Astrocyte (in vitro differentiated cells and primary cell): ENCODE data around the gene SPAG7. TPM values are rescaled to one million over a fixed set of nuclear protein-coding genes. Genes with fewer than 3 reads are reported as not detected.
A peak's percentile ranks its signal among the peaks of the same experiment; 100 is the strongest.

Experiments used
- DNase-seq: peaks from one replicate; pipeline ENCODE4 v3.0.0-alpha.2; 2010; ENCODE audit warnings: low read depth
- FAIRE-seq: peaks from 2 replicates; lab custom pipeline; 2011; peaks lifted over from hg19 to GRCh38; lab: Jason Lieb, UNC
- H2AFZ ChIP-seq: 2 replicates; pipeline ENCODE4 v1.6.0; 2012; ENCODE audit warnings: low read depth, low read length, inconsistent platforms
- H3K27ac ChIP-seq: 2 replicates; pipeline ENCODE4 v1.5.1; 2011; ENCODE audit warnings: low read depth, low read length, inconsistent platforms
- H3K27me3 ChIP-seq: 2 replicates; pipeline ENCODE4 v1.6.0; 2011; ENCODE audit warnings: low read length, inconsistent platforms; ENCODE audit not compliant: insufficient read depth
- H3K36me3 ChIP-seq: 2 replicates; pipeline ENCODE4 v1.5.1; 2011; ENCODE audit warnings: low read length, inconsistent platforms; ENCODE audit not compliant: insufficient read depth
- H3K4me1 ChIP-seq: 2 replicates; pipeline ENCODE4 v1.5.1; 2011; ENCODE audit warnings: low read length, inconsistent platforms; ENCODE audit not compliant: insufficient read depth
- H3K4me2 ChIP-seq: 2 replicates; pipeline ENCODE4 v1.6.0; 2012; ENCODE audit warnings: low read length, inconsistent platforms
- H3K4me3 ChIP-seq: 2 replicates; pipeline ENCODE4 v1.5.1; 2011; ENCODE audit warnings: low read depth, mild to moderate bottlenecking, low read length, inconsistent platforms; ENCODE audit not compliant: insufficient read depth
- H3K79me2 ChIP-seq: 2 replicates; pipeline ENCODE4 v1.6.0; 2012; ENCODE audit warnings: mild to moderate bottlenecking, low read length, inconsistent platforms; ENCODE audit not compliant: insufficient read depth
- H3K9ac ChIP-seq: 2 replicates; pipeline ENCODE4 v1.6.0; 2012; ENCODE audit warnings: mild to moderate bottlenecking, low read length, inconsistent platforms
- H3K9me3 ChIP-seq: 2 replicates; pipeline ENCODE4 v1.5.1; 2012; ENCODE audit warnings: low read depth, mild to moderate bottlenecking, low read length, inconsistent platforms; ENCODE audit not compliant: insufficient read depth
- H4K20me1 ChIP-seq: 2 replicates; pipeline ENCODE4 v1.6.0; 2012; ENCODE audit warnings: low read length, inconsistent platforms; ENCODE audit not compliant: insufficient read depth
- H3K27ac Mint-ChIP-seq: one replicate; pipeline ENCODE4 v1.8.0; 2021; ENCODE audit warnings: mild to moderate bottlenecking, mixed read lengths; ENCODE audit not compliant: unreplicated experiment
- H3K27me3 Mint-ChIP-seq: one replicate; pipeline ENCODE4 v1.8.0; 2021; ENCODE audit warnings: low read depth, mixed read lengths; ENCODE audit not compliant: unreplicated experiment
- H3K36me3 Mint-ChIP-seq: one replicate; pipeline ENCODE4 v1.8.0; 2021; ENCODE audit warnings: low read depth, mixed read lengths; ENCODE audit not compliant: unreplicated experiment
- H3K4me1 Mint-ChIP-seq: one replicate; pipeline ENCODE4 v1.8.0; 2021; ENCODE audit warnings: low read depth, mixed read lengths; ENCODE audit not compliant: unreplicated experiment
- H3K4me3 Mint-ChIP-seq: one replicate; pipeline ENCODE4 v1.8.0; 2021; ENCODE audit warnings: mild to moderate bottlenecking, moderate library complexity, mixed read lengths; ENCODE audit not compliant: unreplicated experiment
- H3K9me3 Mint-ChIP-seq: one replicate; pipeline ENCODE4 v1.8.0; 2021; ENCODE audit warnings: mild to moderate bottlenecking, mixed read lengths; ENCODE audit not compliant: unreplicated experiment
- EZH2 ChIP-seq: IDR thresholded peaks from 2 replicates; pipeline ENCODE4 v1.6.1; 2012; ENCODE audit warnings: mild to moderate bottlenecking, low read length, inconsistent platforms; ENCODE audit not compliant: insufficient read depth
- total RNA-seq: library from RNA; stranded (reverse); gene quantifications from 2 replicates; pipeline ENCODE4 v1.2.1, GENCODE V29; 2021
- TF ChIP-seq, protein P1 (sequence below): IDR thresholded peaks from 2 replicates; pipeline ENCODE4 v1.5.1; 2011; ENCODE audit warnings: low read depth, mild to moderate bottlenecking, inconsistent platforms, low read length, moderate library complexity; ENCODE audit not compliant: insufficient read depth

The SPAG7 gene
- total RNA-seq, 1 donor from 2014 or later: 60.9 TPM

DNA sequence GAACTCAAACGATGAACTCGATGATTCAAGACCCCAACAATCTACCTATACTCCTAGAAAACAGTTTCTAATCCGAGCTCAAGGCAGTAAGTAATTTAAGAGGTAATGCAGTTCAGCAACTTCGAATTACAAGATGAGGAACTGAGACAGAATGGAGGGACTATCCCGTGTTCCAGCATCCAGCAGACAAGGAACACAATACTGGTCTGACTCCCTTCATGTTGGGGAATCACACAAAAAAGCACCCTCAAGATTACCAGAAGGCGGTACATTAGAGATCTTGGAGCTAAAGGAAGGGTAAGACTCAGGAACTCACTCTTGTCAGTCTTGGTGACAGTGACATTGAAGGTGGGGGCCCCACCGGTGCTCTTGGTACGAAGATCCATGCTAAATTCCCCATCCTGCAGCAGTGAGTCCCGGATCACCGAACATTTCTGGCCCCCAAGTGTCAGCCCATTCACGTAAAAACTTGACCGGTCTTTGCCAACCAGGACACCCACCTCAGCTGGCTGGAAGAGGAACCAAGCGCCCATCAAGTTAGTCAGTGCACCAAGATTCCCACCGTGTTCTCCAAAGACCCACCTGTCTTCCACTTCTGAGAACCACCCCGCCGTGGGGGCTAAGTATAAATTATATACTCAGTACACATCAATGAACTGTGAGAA lies 21.2 kb downstream of the SPAG7 start:
- peak overlapping the region; percentile 93 for H3K9ac ChIP-seq
- peak overlapping the region; percentile 27 for H3K27ac ChIP-seq
- peak overlapping the region; percentile 98 for H3K4me3 Mint-ChIP-seq
- no peaks in the 10 kb centered on the region for H3K27me3 Mint-ChIP-seq
- H3K4me1 Mint-ChIP-seq: peaks cover 37% of the 10 kb centered on the region
- H3K27me3 ChIP-seq: no peaks in the 10 kb centered on the region
- peaks cover 32% of the 10 kb centered on the region for H3K4me1 ChIP-seq
- H3K4me2 ChIP-seq: peak overlapping the region; percentile 99
- peaks cover 37% of the 10 kb centered on the region for H3K36me3 ChIP-seq
- DNase-seq: no peak
- H3K79me2 ChIP-seq: peaks cover 69% of the 10 kb centered on the region
- no peaks in the 10 kb centered on the region for H3K9me3 Mint-ChIP-seq
- H3K27ac Mint-ChIP-seq: peak overlapping the region; percentile 98
- H3K9me3 ChIP-seq: no peaks in the 10 kb centered on the region
- H3K4me3 ChIP-seq: peak overlapping the region; percentile 82
- H2AFZ ChIP-seq: no peak overlapping the region
- FAIRE-seq: no peak
- TF ChIP-seq, protein P1, sequence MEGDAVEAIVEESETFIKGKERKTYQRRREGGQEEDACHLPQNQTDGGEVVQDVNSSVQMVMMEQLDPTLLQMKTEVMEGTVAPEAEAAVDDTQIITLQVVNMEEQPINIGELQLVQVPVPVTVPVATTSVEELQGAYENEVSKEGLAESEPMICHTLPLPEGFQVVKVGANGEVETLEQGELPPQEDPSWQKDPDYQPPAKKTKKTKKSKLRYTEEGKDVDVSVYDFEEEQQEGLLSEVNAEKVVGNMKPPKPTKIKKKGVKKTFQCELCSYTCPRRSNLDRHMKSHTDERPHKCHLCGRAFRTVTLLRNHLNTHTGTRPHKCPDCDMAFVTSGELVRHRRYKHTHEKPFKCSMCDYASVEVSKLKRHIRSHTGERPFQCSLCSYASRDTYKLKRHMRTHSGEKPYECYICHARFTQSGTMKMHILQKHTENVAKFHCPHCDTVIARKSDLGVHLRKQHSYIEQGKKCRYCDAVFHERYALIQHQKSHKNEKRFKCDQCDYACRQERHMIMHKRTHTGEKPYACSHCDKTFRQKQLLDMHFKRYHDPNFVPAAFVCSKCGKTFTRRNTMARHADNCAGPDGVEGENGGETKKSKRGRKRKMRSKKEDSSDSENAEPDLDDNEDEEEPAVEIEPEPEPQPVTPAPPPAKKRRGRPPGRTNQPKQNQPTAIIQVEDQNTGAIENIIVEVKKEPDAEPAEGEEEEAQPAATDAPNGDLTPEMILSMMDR: no peak
- no peak for TF ChIP-seq EZH2
- H4K20me1 ChIP-seq: peaks cover 60% of the 10 kb centered on the region
- peaks cover 22% of the 10 kb centered on the region for H3K36me3 Mint-ChIP-seq

GRCh38 chr17:4945944-4946280 lies 21.7 kb downstream of the SPAG7 start:
- H3K9ac ChIP-seq: peak overlapping the region; percentile 93
- TF ChIP-seq, protein P1: no peak
- no peak for TF ChIP-seq EZH2
- peaks cover 37% of the 10 kb centered on the region for H3K4me1 ChIP-seq
- H3K36me3 ChIP-seq: peaks cover 37% of the 10 kb centered on the region
- Mint-ChIP-seq H3K36me3 (peaks cover 22% of the 10 kb centered on the region), H3K27ac (peak overlapping the region; percentile 98), H3K27me3 (no peaks in the 10 kb centered on the region), H3K9me3 (no peaks in the 10 kb centered on the region), H3K4me1 (peaks cover 35% of the 10 kb centered on the region), H3K4me3 (peak overlapping the region; percentile 98)
- H3K27ac ChIP-seq: peak overlapping the region; percentile 89
- DNase-seq (no peak), FAIRE-seq (no peak)
- H3K4me2 ChIP-seq: peak overlapping the region; percentile 99
- no peaks in the 10 kb centered on the region for H3K9me3 ChIP-seq
- peak overlapping the region; percentile 82 for H3K4me3 ChIP-seq
- peaks cover 60% of the 10 kb centered on the region for H4K20me1 ChIP-seq
- no peaks in the 10 kb centered on the region for H3K27me3 ChIP-seq
- no peak overlapping the region for H2AFZ ChIP-seq
- peaks cover 74% of the 10 kb centered on the region for H3K79me2 ChIP-seq

DNA sequence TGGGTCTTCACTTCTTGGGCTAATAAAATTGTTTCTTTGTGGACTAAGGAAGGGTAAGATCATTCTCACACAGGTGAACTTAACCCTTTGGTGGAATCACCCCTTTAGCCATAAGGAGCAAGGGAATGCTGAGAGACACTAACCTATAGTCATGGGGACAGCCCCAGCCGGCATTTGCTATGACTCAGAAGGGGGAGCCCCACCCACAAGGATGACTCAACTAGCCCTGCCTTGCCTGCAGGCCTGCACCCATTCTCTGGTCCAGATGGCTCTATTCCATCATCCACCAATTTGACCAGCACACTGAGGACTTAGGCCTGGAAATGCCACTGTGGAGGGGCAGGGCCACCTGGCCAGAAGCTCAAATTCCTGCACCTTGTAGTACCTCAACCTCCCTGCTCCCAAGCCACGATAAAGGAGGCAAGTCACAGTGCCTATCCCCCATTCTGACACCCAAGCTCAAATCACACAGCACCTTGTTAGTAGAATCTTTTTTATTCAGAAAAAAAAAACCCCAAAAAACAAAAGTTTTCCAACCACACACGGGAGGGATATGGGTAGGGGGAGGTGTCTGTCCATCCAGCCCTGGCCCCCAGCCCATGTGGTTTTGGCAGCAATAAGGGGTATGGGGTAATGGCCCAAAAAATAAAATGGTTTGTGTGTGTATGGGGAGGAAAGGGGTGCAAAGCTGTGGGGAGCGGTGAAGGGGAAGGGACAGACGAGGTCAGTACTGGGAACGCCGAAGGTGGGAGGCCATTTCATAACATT lies 22.3 kb downstream of the SPAG7 start:
- peaks cover 35% of the 10 kb centered on the region for H3K4me1 ChIP-seq
- H3K36me3 Mint-ChIP-seq: peaks cover 25% of the 10 kb centered on the region
- H3K27me3 Mint-ChIP-seq: no peaks in the 10 kb centered on the region
- peak overlapping the region; percentile 93 for H3K9ac ChIP-seq
- peaks cover 37% of the 10 kb centered on the region for H3K36me3 ChIP-seq
- no peaks in the 10 kb centered on the region for H3K9me3 ChIP-seq
- H3K4me3 ChIP-seq: peak overlapping the region; percentile 82
- H3K27ac ChIP-seq: peak overlapping the region; percentile 89
- peak; percentile 86 for DNase-seq
- no peaks in the 10 kb centered on the region for H3K27me3 ChIP-seq
- peaks cover 79% of the 10 kb centered on the region for H3K79me2 ChIP-seq
- peak overlapping the region; percentile 99 for H3K4me2 ChIP-seq
- H3K4me3 Mint-ChIP-seq: peak overlapping the region; percentile 98
- TF ChIP-seq, protein P1: no peak
- TF ChIP-seq EZH2: no peak
- H4K20me1 ChIP-seq: peaks cover 60% of the 10 kb centered on the region
- FAIRE-seq: peak; percentile 64
- H3K27ac Mint-ChIP-seq: peak overlapping the region; percentile 96
- H2AFZ ChIP-seq: no peak overlapping the region
- H3K4me1 Mint-ChIP-seq: peaks cover 33% of the 10 kb centered on the region
- H3K9me3 Mint-ChIP-seq: no peaks in the 10 kb centered on the region
